Activated CD8-positive, alpha-beta T cell treated with anti-CD3 and anti-CD28 coated beads for 36 hours (primary cell): ENCODE measurements around the gene LSM12. TPM values are rescaled to one million over a fixed set of nuclear protein-coding genes. Genes with fewer than 3 reads are reported as not detected.
"Not testable (repeated sequence)": the region's sequence is repeated elsewhere in the genome, so short reads cannot be mapped to it uniquely, and the experiment has no call there.

Experiments used
- ATAC-seq: fragments of 200-7000 bp; cut with Tn5 transposase; one replicate; pipeline ENCODE4 v1.10.0; 2021; ENCODE audit warnings: mild to moderate bottlenecking, moderate library complexity
- CTCF ChIA-PET: fragments of 350-600 bp; sonication (Branson Sonifier 250); formaldehyde crosslinking; loops from one replicate; lab custom pipeline; 2021; ENCODE audit warnings: antibody characterized with exemption; lab: Charles Lee
- POLR2A ChIA-PET: fragments of 350-600 bp; sonication (Branson Sonifier 250); formaldehyde crosslinking; loops from one replicate; lab custom pipeline; 2021; ENCODE audit warnings: antibody characterized with exemption; lab: Charles Lee
- DNase-seq: peaks from one replicate; pipeline ENCODE4 v3.0.0-alpha.2; 2020
- H3K27ac Mint-ChIP-seq: one replicate; pipeline ENCODE4 v1.8.0; 2021; ENCODE audit warnings: mild to moderate bottlenecking, mixed read lengths
- H3K27me3 Mint-ChIP-seq: one replicate; pipeline ENCODE4 v1.8.0; 2021; ENCODE audit warnings: mixed read lengths
- H3K36me3 Mint-ChIP-seq: one replicate; pipeline ENCODE4 v1.8.0; 2021; ENCODE audit warnings: low read depth, mixed read lengths
- H3K4me1 Mint-ChIP-seq: one replicate; pipeline ENCODE4 v1.8.0; 2021; ENCODE audit warnings: low read depth, mixed read lengths
- H3K4me3 Mint-ChIP-seq: one replicate; pipeline ENCODE4 v1.8.0; 2021; ENCODE audit warnings: mild to moderate bottlenecking, moderate library complexity, mixed read lengths
- H3K9me3 Mint-ChIP-seq: one replicate; pipeline ENCODE4 v1.8.0; 2021; ENCODE audit warnings: mixed read lengths
- intact Hi-C: fragments of 100-400 bp; cut with micrococcal nuclease; formaldehyde crosslinking; loops from one replicate; pipeline ENCODE4 v1.10.0; 2022
- total RNA-seq, 2 experiments: library from RNA; stranded (reverse); gene quantifications; one replicate each; pipeline ENCODE4 v1.2.3, GENCODE V29; 2021
- TF ChIP-seq, protein P1 (sequence below): fragments of 200-600 bp; IDR thresholded peaks from one replicate; pipeline ENCODE4 v1.8.0; 2022; ENCODE audit warnings: antibody characterized with exemption, mild to moderate bottlenecking

The LSM12 gene
- total RNA-seq, 2 experiments from 2014 or later: 104 to 110 TPM

DNA sequence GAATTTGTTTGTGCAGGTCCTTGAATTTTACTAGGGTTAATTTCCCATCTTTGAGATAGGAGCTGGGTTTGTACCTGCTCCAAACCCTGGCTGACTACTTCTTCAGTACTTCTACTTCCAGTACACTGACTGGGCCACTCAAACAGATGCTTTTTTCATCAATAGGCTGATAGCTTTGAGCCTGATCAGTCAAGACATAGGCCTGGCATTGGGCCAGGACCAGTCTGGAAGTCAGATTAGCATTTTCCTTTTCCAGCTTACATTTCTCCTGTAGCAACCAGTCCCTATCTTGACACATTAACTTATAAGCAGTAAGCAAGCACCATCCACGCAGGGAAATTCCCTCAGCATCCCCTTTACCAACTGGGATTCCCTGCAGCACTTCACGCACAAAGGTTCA, 44.2 kb downstream of the LSM12 start:
- H3K27ac Mint-ChIP-seq: no peak overlapping the region
- TF ChIP-seq, protein P1, sequence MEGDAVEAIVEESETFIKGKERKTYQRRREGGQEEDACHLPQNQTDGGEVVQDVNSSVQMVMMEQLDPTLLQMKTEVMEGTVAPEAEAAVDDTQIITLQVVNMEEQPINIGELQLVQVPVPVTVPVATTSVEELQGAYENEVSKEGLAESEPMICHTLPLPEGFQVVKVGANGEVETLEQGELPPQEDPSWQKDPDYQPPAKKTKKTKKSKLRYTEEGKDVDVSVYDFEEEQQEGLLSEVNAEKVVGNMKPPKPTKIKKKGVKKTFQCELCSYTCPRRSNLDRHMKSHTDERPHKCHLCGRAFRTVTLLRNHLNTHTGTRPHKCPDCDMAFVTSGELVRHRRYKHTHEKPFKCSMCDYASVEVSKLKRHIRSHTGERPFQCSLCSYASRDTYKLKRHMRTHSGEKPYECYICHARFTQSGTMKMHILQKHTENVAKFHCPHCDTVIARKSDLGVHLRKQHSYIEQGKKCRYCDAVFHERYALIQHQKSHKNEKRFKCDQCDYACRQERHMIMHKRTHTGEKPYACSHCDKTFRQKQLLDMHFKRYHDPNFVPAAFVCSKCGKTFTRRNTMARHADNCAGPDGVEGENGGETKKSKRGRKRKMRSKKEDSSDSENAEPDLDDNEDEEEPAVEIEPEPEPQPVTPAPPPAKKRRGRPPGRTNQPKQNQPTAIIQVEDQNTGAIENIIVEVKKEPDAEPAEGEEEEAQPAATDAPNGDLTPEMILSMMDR: no peak
- no peak for DNase-seq
- no peaks in the 10 kb centered on the region for H3K36me3 Mint-ChIP-seq
- H3K4me1 Mint-ChIP-seq: no peaks in the 10 kb centered on the region
- H3K4me3 Mint-ChIP-seq: no peak overlapping the region
- H3K27me3 Mint-ChIP-seq: no peaks in the 10 kb centered on the region
- CTCF ChIA-PET: interaction anchor here (1.0 to 1.6 kb wide), 3 partner anchors 8 to 538 kb away, joined by 3 to 4 read pairs (median 3); partner anchors contain the start of gene DHX8
- POLR2A ChIA-PET: no interaction called here
- intact Hi-C loops: no loop called here
- no peaks in the 10 kb centered on the region for H3K9me3 Mint-ChIP-seq
- no peak for ATAC-seq

DNA sequence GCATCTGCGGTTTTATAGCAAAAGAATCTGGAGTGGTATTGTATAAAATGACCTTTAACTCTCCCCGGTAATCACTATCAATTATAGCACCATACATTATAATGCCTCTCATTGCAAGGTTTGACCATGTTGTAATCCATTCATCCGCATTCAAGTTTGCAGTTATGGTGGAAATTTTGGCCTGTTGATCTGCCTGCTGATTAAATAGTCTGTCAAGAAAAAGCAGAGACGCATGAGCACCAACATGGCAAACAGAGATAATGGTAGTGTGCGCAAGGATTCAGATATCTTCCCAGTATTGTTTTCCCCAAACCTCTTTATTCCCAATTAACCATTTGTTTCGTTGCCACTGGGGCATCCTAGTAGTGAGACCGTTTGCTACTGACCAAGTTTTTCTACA, 45.2 kb downstream of the LSM12 start:
- H3K27me3 Mint-ChIP-seq, H3K9me3 Mint-ChIP-seq, H3K4me1 Mint-ChIP-seq, DNase-seq, ATAC-seq, H3K4me3 Mint-ChIP-seq, H3K27ac Mint-ChIP-seq, intact Hi-C loops, H3K36me3 Mint-ChIP-seq: not testable (repeated sequence)
- POLR2A ChIA-PET: interaction anchor here (1.6 kb wide), 1 partner anchor 19 kb away, joined by 5 read pairs; no protein-coding TSS in a partner anchor
- CTCF ChIA-PET: interaction anchor here (1.0 kb wide), 1 partner anchor 9 kb away, joined by 3 read pairs; no protein-coding TSS in a partner anchor

DNA sequence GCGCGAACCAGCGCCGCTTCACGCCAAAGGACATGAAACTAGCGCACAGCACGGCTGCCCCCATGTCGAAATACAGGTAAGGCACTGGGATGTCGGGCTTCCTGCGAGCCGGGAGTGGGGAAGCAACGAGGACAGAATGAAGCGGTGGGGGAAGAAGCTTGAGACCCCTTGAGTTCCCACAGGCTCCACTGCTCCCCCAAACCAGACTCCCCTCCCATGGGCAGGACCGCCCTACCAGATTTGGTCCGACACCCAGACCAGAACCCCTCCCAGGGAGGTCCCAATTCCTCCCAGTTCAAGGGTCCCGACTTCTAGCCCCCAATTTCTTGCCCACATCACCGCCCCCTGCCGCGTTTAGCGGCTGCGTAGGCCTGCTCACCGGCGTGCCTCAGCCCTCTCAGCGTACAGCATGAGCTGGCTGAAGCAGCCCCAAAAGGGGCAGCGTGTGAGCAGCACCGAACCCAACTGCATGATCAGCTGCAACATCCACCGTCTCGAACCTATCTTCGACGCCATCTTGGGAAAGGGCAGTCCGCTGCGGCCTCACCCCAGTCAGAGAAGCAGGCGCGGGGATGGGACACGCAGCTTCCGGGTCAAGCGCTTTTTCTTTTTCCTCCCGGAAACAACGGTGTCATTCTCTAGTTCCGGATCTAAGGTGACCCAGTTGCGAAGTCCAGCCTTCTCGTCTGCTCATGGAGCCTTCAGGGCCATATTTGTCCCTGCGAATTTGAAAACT, 51.9 kb downstream of the LSM12 start, which contains the start of gene TMEM101:
Gene TMEM101 (minus strand): TSS at position 527 of the 736 bp plus-strand sequence. CDS start 11 bp downstream, at position 516.
- no peaks in the 10 kb centered on the region for H3K9me3 Mint-ChIP-seq
- TF ChIP-seq, protein P1: no peak
- peaks cover 7% of the 10 kb centered on the region for H3K4me1 Mint-ChIP-seq
- CTCF ChIA-PET: interaction anchor here (1.0 to 1.5 kb wide), 2 partner anchors 71 to 106 kb away, joined by 3 to 7 read pairs; no protein-coding TSS in a partner anchor
- no peaks in the 10 kb centered on the region for H3K27me3 Mint-ChIP-seq
- intact Hi-C loops: no loop called here
- H3K27ac Mint-ChIP-seq: peak within 1 kb of the TSS; percentile 97
- POLR2A ChIA-PET: interaction anchor here (0.7 to 1.9 kb wide), 6 partner anchors 10 to 172 kb away, joined by 3 to 5 read pairs (median 3); partner anchors contain the start of genes NAGS and TMUB2
- peaks cover 11% of the 10 kb centered on the region for H3K36me3 Mint-ChIP-seq
- ATAC-seq (peak; percentile 97), DNase-seq (peak; percentile 94)
- peak within 1 kb of the TSS; percentile 97 for H3K4me3 Mint-ChIP-seq

DNA sequence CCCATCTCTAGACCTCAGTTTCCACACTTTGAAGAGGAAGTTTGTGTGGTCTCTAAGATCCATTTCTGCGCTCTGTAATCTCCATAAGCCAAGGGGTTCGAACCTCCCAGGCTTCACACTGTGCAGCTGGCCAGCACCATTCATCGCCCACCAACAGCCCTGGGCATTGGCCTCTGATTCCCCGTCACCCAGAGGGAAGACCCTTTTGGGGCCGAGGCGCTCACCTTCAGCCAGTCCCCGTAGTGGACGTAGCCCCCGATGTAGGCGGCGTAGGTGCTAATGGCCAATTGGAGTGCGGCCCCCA, 52.4 kb downstream of the LSM12 start:
- Mint-ChIP-seq H3K9me3 (no peaks in the 10 kb centered on the region), H3K4me3 (peak overlapping the region; percentile 97), H3K36me3 (peaks cover 12% of the 10 kb centered on the region), H3K27me3 (no peaks in the 10 kb centered on the region), H3K4me1 (peaks cover 7% of the 10 kb centered on the region), H3K27ac (peak overlapping the region; percentile 97)
- CTCF ChIA-PET: interaction anchor here (1.5 kb wide), 1 partner anchor 70 kb away, joined by 7 read pairs; no protein-coding TSS in a partner anchor
- TF ChIP-seq, protein P1: no peak
- POLR2A ChIA-PET: interaction anchor here (0.7 to 1.9 kb wide), 5 partner anchors 15 to 172 kb away, joined by 3 to 5 read pairs (median 3); partner anchors contain the start of gene TMUB2
- ATAC-seq: no peak
- intact Hi-C loops: no loop called here
- peak; percentile 23 for DNase-seq

DNA sequence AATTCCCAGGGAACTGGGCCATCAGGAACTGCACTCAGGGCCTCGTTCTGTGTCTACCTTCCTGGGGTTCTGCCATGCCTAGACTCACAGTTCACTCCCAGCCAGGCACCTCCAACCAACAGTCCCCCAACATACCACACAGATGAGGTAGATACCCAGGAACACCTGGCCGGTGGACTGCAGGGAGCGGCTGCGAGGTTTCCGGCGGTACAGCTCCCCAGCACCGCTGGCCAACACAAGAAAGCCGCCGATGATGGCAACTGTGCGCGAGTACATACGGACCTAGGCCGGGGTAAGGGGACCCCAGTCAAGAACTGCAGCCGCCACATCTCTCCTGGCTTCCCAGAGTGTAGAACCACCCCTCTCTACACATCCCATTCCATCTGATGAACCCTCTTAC, 53.6 kb downstream of the LSM12 start:
- H3K27me3 Mint-ChIP-seq: no peaks in the 10 kb centered on the region
- no peaks in the 10 kb centered on the region for H3K9me3 Mint-ChIP-seq
- DNase-seq: no peak
- TF ChIP-seq, protein P1: no peak
- ChIA-PET POLR2A (interaction anchor here (0.8 to 1.9 kb wide), 2 partner anchors 16 to 84 kb away, joined by 3 to 5 read pairs; no protein-coding TSS in a partner anchor), CTCF (interaction anchor here (0.9 kb wide), 1 partner anchor 72 kb away, joined by 3 read pairs; no protein-coding TSS in a partner anchor)
- peak overlapping the region; percentile 53 for H3K4me3 Mint-ChIP-seq
- no peak overlapping the region for H3K27ac Mint-ChIP-seq
- peaks cover 14% of the 10 kb centered on the region for H3K4me1 Mint-ChIP-seq
- peaks cover 19% of the 10 kb centered on the region for H3K36me3 Mint-ChIP-seq
- intact Hi-C loops: no loop called here
- no peak for ATAC-seq
